ENCODE data around the gene KRTAP1-3. TPM values are rescaled to one million over a fixed set of nuclear protein-coding genes. Genes with fewer than 3 reads are reported as not detected.
"Not testable (repeated sequence)": the region's sequence is repeated elsewhere in the genome, so short reads cannot be mapped to it uniquely, and the experiment has no call there.

The KRTAP1-3 gene
- total RNA-seq, 2 donors from 2014 or later, result not detected

DNA sequence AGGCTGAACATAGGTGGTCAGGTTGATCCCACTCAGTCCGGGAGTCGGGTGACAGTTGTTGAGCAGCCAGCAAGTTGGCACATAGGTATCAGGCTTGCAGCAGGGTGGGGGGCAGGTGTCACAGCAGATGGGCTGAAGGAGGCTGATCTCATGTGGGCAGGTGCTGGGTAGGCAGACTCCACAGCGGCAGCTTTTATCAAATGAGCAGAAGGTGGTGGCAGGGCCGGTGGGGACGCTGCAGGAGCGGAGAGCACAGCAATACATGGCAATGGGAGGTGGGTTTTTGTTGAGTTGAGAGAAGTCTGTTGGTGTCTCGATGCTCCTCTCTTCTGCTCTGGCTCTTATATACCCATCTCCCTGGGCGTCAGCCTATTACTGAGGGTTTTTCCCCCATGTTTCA is 25.9 kb downstream of the KRTAP1-3 start, which contains the start of gene KRTAP3-1:
Gene KRTAP3-1, minus strand, starts transcription at position 318 of the 400 bp plus-strand sequence. Its CDS starts 54 bp downstream, at position 264.
- H3K9me3 Mint-ChIP-seq, result no peaks in the 10 kb centered on the region
- peaks cover 10% of the 10 kb centered on the region for H3K27me3 Mint-ChIP-seq
- H3K36me3 Mint-ChIP-seq (ENCODE audit: low read depth), result no peaks in the 10 kb centered on the region
- H3K4me3 Mint-ChIP-seq, result no peak within 1 kb of the TSS
- ATAC-seq (replicated peaks), result no peak
- no peak within 1 kb of the TSS for H3K27ac Mint-ChIP-seq
- no peaks in the 10 kb centered on the region for H3K4me1 Mint-ChIP-seq

GRCh38 chr17:41004397-41004796 is 30.3 kb downstream of the KRTAP1-3 start:
- Mint-ChIP-seq H3K27me3 (peaks cover 19% of the 10 kb centered on the region), H3K27ac (no peak overlapping the region), H3K4me3 (no peak overlapping the region), H3K36me3 (ENCODE audit: low read depth) (no peaks in the 10 kb centered on the region), H3K4me1 (no peaks in the 10 kb centered on the region), H3K9me3 (no peaks in the 10 kb centered on the region)
- no peak for ATAC-seq (replicated peaks)

DNA sequence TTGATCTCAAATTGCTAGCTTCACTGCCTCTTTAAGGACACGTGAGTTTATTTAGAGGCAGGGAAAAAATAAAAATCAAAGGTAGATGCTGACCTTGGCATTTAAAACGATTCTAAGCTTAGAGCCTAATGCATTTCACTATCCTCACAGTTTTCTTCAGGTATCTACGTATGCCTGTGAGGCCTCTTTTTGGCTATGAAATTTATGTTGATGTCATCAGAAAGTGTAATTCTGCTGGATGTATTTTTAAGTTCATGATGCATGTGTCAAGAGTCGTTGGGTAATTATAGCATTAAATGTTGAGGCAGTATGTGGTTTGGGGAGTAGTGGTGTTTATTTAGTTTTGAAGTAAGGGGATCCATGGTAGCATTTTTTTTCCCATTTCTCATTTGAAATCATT is 30.7 kb downstream of the KRTAP1-3 start:
- Mint-ChIP-seq H3K4me3 (no peak overlapping the region), H3K36me3 (ENCODE audit: low read depth) (no peaks in the 10 kb centered on the region), H3K4me1 (no peaks in the 10 kb centered on the region), H3K27ac (no peak overlapping the region), H3K9me3 (no peaks in the 10 kb centered on the region), H3K27me3 (peaks cover 20% of the 10 kb centered on the region)
- no peak for ATAC-seq (replicated peaks)

GRCh38 chr17:41002814-41003213 is 31.9 kb downstream of the KRTAP1-3 start:
- H3K27me3 Mint-ChIP-seq, result peaks cover 27% of the 10 kb centered on the region
- peak; percentile 31 for ATAC-seq (replicated peaks)
- H3K4me1 Mint-ChIP-seq, result no peaks in the 10 kb centered on the region
- no peak overlapping the region for H3K4me3 Mint-ChIP-seq
- no peaks in the 10 kb centered on the region for H3K9me3 Mint-ChIP-seq
- no peaks in the 10 kb centered on the region for H3K36me3 Mint-ChIP-seq (ENCODE audit: low read depth)
- no peak overlapping the region for H3K27ac Mint-ChIP-seq

GRCh38 chr17:41001795-41002194 is 32.9 kb downstream of the KRTAP1-3 start:
- no peaks in the 10 kb centered on the region for H3K9me3 Mint-ChIP-seq
- H3K27me3 Mint-ChIP-seq, result peaks cover 37% of the 10 kb centered on the region

GRCh38 chr17:40999563-40999962 is 35.1 kb downstream of the KRTAP1-3 start, which contains the start of gene KRTAP3-2:
Gene KRTAP3-2 (minus strand): TSS chr17:40999906. CDS start chr17:40999853, 53 bp downstream.
- H3K4me1 Mint-ChIP-seq; H3K9me3 Mint-ChIP-seq; ATAC-seq (replicated peaks); H3K36me3 Mint-ChIP-seq (ENCODE audit: low read depth); H3K4me3 Mint-ChIP-seq; H3K27ac Mint-ChIP-seq: not testable (repeated sequence)
- peaks cover 44% of the 10 kb centered on the region for H3K27me3 Mint-ChIP-seq

More at GRCh38 chr17:41001795-41002194, 32.9 kb downstream of the KRTAP1-3 start:
- ATAC-seq (replicated peaks), result no peak
- no peaks in the 10 kb centered on the region for H3K36me3 Mint-ChIP-seq (ENCODE audit: low read depth)
- H3K4me3 Mint-ChIP-seq, result no peak overlapping the region
- H3K27ac Mint-ChIP-seq, result no peak overlapping the region
- H3K4me1 Mint-ChIP-seq, result no peaks in the 10 kb centered on the region

- ATAC-seq (replicated peaks), result no peak
- no peak overlapping the region for H3K27ac Mint-ChIP-seq
- H3K9me3 Mint-ChIP-seq, result no peaks in the 10 kb centered on the region
- peaks cover 51% of the 10 kb centered on the region for H3K27me3 Mint-ChIP-seq
- no peaks in the 10 kb centered on the region for H3K36me3 Mint-ChIP-seq (ENCODE audit: low read depth)
- no peak overlapping the region for H3K4me3 Mint-ChIP-seq
- no peaks in the 10 kb centered on the region for H3K4me1 Mint-ChIP-seq
These were observed 37.3 kb downstream of the KRTAP1-3 start for GRCh38 chr17:40997361-40997760.

GRCh38 chr17:40996829-40997228 is 37.8 kb downstream of the KRTAP1-3 start:
- H3K36me3 Mint-ChIP-seq (ENCODE audit: low read depth), result no peaks in the 10 kb centered on the region
- no peak overlapping the region for H3K4me3 Mint-ChIP-seq
- H3K9me3 Mint-ChIP-seq, result no peaks in the 10 kb centered on the region
- ATAC-seq (replicated peaks), result no peak
- peaks cover 54% of the 10 kb centered on the region for H3K27me3 Mint-ChIP-seq
- no peak overlapping the region for H3K27ac Mint-ChIP-seq
- H3K4me1 Mint-ChIP-seq, result no peaks in the 10 kb centered on the region

GRCh38 chr17:40995116-40995515 is 39.6 kb downstream of the KRTAP1-3 start:
- Mint-ChIP-seq H3K27me3 (peaks cover 53% of the 10 kb centered on the region), H3K4me3 (no peak overlapping the region), H3K27ac (no peak overlapping the region), H3K4me1 (no peaks in the 10 kb centered on the region), H3K9me3 (no peaks in the 10 kb centered on the region), H3K36me3 (ENCODE audit: low read depth) (no peaks in the 10 kb centered on the region)
- no peak for ATAC-seq (replicated peaks)

DNA sequence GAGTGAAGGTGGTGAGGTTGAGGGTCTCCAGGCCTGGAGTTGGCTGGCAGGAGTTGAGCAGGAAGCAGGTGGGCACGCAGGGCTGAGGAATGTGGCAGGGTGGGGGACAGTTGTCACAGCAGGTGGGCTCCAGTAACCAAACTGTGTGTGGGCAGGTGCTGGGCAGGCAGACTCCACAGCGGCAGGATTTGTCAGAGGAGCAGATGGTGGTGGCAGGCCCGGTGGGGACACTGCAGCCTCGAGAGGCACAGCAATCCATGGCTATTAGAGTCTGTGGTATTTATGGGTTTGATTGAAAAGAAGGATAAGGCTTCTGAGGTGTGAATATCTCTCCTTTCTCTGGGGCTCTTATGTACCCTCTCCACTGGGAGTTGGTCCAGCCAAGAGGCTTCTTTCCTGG is 40.8 kb downstream of the KRTAP1-3 start, which contains the start of gene KRTAP3-3:
Gene KRTAP3-3, minus strand, starts transcription at position 326 of the 400 bp plus-strand sequence. Its CDS starts 67 bp downstream, at position 259.
- H3K27ac Mint-ChIP-seq, result no peak within 1 kb of the TSS
- peaks cover 51% of the 10 kb centered on the region for H3K27me3 Mint-ChIP-seq
- H3K9me3 Mint-ChIP-seq, result no peaks in the 10 kb centered on the region
- ATAC-seq (replicated peaks), result no peak
- H3K4me1 Mint-ChIP-seq, result no peaks in the 10 kb centered on the region
- H3K4me3 Mint-ChIP-seq, result no peak within 1 kb of the TSS
- no peaks in the 10 kb centered on the region for H3K36me3 Mint-ChIP-seq (ENCODE audit: low read depth)

GRCh38 chr17:40993084-40993483 is 41.6 kb downstream of the KRTAP1-3 start:
- H3K27ac Mint-ChIP-seq, result no peak overlapping the region
- H3K9me3 Mint-ChIP-seq, result no peaks in the 10 kb centered on the region
- no peaks in the 10 kb centered on the region for H3K36me3 Mint-ChIP-seq (ENCODE audit: low read depth)
- H3K27me3 Mint-ChIP-seq, result peaks cover 46% of the 10 kb centered on the region
- H3K4me3 Mint-ChIP-seq, result no peak overlapping the region
- ATAC-seq (replicated peaks), result no peak
- no peaks in the 10 kb centered on the region for H3K4me1 Mint-ChIP-seq

DNA sequence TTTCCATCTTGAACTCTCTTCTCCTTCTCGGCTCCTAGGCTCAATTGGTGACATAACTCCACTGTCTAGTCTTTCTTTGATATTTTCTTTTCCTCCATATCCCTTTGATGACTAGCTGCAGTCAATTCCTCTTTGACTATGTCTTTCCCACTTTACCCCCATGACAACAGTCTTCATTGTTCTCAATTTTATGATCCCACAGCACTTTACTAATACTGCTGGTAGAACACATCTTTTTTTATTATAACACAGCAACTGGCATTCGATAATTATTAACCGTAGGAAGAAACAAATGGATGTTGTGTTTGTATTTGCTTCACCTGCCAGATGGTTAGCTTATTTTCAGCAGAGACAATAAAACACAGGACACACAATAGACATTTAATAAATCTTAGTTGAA is 42.0 kb downstream of the KRTAP1-3 start:
- Mint-ChIP-seq H3K4me1 (no peaks in the 10 kb centered on the region), H3K9me3 (no peaks in the 10 kb centered on the region), H3K27ac (no peak overlapping the region), H3K4me3 (no peak overlapping the region), H3K27me3 (peaks cover 44% of the 10 kb centered on the region), H3K36me3 (ENCODE audit: low read depth) (no peaks in the 10 kb centered on the region)
- no peak for ATAC-seq (replicated peaks)

DNA sequence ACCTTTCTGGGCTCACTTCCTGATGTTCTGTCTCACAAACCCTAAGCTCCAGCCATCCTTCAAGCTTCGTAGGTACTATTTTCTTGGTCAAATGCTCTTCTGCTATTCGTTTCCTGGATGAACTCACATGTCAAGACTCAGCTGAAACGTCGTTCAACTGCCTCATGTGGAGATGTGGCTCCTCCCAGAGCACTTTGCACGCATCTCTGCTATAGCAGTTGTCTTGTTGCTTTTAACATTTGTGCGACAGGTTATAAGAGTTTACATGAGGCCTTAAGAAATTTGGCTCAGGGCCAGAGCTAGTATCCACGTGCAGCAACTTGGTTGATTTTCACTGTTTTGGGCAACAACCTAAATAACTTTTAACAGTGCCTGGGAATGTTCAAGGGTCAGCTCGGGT is 47.8 kb downstream of the KRTAP1-3 start:
- no peak for ATAC-seq (replicated peaks)
- Mint-ChIP-seq H3K27ac (no peak overlapping the region), H3K4me3 (no peak overlapping the region), H3K9me3 (no peaks in the 10 kb centered on the region), H3K36me3 (ENCODE audit: low read depth) (no peaks in the 10 kb centered on the region), H3K4me1 (no peaks in the 10 kb centered on the region), H3K27me3 (peaks cover 22% of the 10 kb centered on the region)

DNA sequence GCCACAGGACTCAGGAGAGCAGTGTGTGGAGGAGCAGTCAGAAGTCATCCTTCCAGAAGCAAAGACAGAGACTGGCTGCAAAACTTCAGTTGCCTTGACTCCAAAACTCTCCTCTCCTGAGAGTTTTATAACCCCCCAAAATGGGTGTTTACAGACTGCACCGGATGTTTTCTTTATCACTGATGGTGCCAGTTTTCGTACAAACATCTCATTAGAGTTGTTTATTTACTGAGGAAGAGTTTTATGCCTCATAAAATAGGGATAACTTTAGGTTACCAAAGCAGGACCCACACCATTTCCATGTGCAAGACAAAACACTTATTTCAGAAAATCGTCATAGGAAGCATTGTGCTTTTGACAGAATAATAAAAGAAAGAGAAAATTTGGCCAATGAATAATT is 50.4 kb downstream of the KRTAP1-3 start, which contains the start of gene KRT40:
Gene KRT40, minus strand, starts transcription at position 101 of the 400 bp plus-strand sequence. Its CDS starts 53 bp downstream, at position 48.
- no peaks in the 10 kb centered on the region for H3K9me3 Mint-ChIP-seq
- no peak within 1 kb of the TSS for H3K27ac Mint-ChIP-seq

More for the DNA sequence above, 50.4 kb downstream of the KRTAP1-3 start, which contains the start of gene KRT40:
- Mint-ChIP-seq H3K4me1 (no peaks in the 10 kb centered on the region), H3K4me3 (no peak within 1 kb of the TSS), H3K27me3 (peaks cover 25% of the 10 kb centered on the region), H3K36me3 (ENCODE audit: low read depth) (no peaks in the 10 kb centered on the region)
- no peak for ATAC-seq (replicated peaks)

Data from activated T-helper 17 cell treated with anti-CD3 and anti-CD28 coated beads, Interleukin-2, amount 50 U/mL, for 72 hours (primary cell).